Measurements from ENCODE around the gene OTUD4.

The OTUD4 gene

GRCh38 chr4:145156986-145157385 lies 23.4 kb downstream of the OTUD4 start:
- TF ChIP-seq, protein P1, sequence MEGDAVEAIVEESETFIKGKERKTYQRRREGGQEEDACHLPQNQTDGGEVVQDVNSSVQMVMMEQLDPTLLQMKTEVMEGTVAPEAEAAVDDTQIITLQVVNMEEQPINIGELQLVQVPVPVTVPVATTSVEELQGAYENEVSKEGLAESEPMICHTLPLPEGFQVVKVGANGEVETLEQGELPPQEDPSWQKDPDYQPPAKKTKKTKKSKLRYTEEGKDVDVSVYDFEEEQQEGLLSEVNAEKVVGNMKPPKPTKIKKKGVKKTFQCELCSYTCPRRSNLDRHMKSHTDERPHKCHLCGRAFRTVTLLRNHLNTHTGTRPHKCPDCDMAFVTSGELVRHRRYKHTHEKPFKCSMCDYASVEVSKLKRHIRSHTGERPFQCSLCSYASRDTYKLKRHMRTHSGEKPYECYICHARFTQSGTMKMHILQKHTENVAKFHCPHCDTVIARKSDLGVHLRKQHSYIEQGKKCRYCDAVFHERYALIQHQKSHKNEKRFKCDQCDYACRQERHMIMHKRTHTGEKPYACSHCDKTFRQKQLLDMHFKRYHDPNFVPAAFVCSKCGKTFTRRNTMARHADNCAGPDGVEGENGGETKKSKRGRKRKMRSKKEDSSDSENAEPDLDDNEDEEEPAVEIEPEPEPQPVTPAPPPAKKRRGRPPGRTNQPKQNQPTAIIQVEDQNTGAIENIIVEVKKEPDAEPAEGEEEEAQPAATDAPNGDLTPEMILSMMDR (IDR thresholded peaks at IDR 0.05): no peak

- TF ChIP-seq, protein P1 (IDR thresholded peaks at IDR 0.05): no peak
These were observed 25.0 kb downstream of the OTUD4 start for GRCh38 chr4:145155268-145155870.

DNA sequence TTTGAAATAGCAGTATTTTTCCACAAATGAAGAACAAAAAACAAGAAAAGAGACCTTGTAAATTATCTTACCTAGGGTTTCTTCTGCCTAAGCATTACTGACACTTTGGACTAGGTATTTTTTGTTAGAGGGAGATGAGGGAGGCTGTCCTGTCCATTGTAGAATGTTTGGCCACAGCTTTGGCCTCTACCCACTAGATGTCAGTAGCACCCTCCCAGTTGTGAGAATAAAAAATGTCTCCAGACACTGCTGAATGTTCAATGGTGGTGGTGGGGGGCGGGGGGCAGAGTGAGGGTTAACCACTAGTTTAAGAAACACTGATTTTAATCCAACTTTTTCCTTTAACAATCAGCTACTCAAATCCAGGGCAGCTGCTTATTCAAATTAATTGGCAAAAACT lies 25.8 kb downstream of the OTUD4 start:
- TF ChIP-seq, protein P1 (IDR thresholded peaks at IDR 0.05): peak; percentile 46; the same call in 1 of the 2 replicates

GRCh38 chr4:145153904-145154298 lies 26.5 kb downstream of the OTUD4 start:
- TF ChIP-seq, protein P1 (IDR thresholded peaks at IDR 0.05): no peak

- TF ChIP-seq, protein P1 (IDR thresholded peaks at IDR 0.05): no peak
These were observed 27.0 kb downstream of the OTUD4 start for GRCh38 chr4:145153181-145153903.

GRCh38 chr4:145148980-145149379 lies 31.4 kb downstream of the OTUD4 start:
- TF ChIP-seq, protein P1 (IDR thresholded peaks at IDR 0.05): no peak

DNA sequence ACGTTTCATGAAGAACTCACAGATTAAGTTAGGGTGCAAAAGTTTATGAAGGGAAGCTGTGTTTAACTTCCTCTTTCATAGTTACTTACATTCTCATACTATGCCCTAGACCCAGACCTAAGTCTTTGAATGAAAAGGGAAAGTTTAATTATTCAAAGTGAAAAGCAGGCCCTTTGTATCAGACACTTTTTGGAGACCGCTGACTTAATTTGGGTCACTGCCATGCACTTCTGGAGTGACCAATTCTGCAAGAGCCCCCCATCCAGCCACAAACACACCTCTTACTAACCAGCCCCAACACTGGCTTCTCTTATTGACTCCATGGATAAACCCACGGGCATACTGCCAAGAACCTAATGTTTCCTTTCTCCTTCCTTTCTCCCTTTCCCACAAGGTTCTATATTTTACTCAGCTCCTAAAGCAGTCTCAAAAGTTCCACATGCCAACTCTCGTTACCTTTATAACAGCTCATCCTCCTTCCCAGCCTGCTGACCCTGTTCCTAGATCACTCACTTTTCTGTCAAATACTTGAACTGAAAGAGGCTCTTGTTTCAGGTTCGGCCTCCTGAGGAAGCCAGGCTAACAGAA lies 47.8 kb downstream of the OTUD4 start:
- TF ChIP-seq, protein P1 (IDR thresholded peaks at IDR 0.05): no peak

All from LNCAP (cell line).